SU-DHL-6 (cell line): Measurements from ENCODE around the gene TNFRSF12A.

Source experiments
- H2AFZ ChIP-seq: fragments of 200-600 bp; sonication (generic); 2 replicates; pipeline ENCODE4 v1.6.1; 2014; ENCODE audit warnings: low read depth, mild to moderate bottlenecking, moderate library complexity, mixed read lengths, antibody characterized with exemption, low read length; ENCODE audit not compliant: severe bottlenecking
- H3F3A ChIP-seq: fragments of 200-600 bp; shearing (Covaris generic); 2 replicates; pipeline ENCODE4 v1.6.0; 2016; ENCODE audit warnings: antibody characterized with exemption, mild to moderate bottlenecking; ENCODE audit not compliant: insufficient read depth
- H3K27ac ChIP-seq: fragments of 200-600 bp; sonication (generic); 2 replicates; pipeline ENCODE4 v1.5.1; 2016; ENCODE audit warnings: low read depth, mild to moderate bottlenecking, low read length, moderate library complexity, mixed read lengths
- H3K27me3 ChIP-seq: fragments of 200-600 bp; sonication (generic), shearing (Covaris generic); 2 replicates; pipeline ENCODE4 v1.6.0; 2014; ENCODE audit warnings: mild to moderate bottlenecking, low read length
- H3K36me3 ChIP-seq: fragments of 200-600 bp; sonication (generic); 2 replicates; pipeline ENCODE4 v1.6.1; 2014; ENCODE audit warnings: mild to moderate bottlenecking, low read length, mixed read lengths
- H3K4me2 ChIP-seq: fragments of 300-600, 200-600 bp; shearing (Covaris generic), sonication (generic); 2 replicates; pipeline ENCODE4 v1.6.0; 2014; ENCODE audit warnings: low read length, low read depth, mild to moderate bottlenecking; ENCODE audit not compliant: poor library complexity, severe bottlenecking
- H3K4me3 ChIP-seq: fragments of 200-600 bp; sonication (generic); 2 replicates; pipeline ENCODE4 v1.5.1; 2014; ENCODE audit warnings: antibody characterized with exemption, low read length, mild to moderate bottlenecking, mixed read lengths; ENCODE audit not compliant: insufficient read depth, poor library complexity, severe bottlenecking
- H3K79me2 ChIP-seq: fragments of 200-600 bp; sonication (generic); 2 replicates; pipeline ENCODE4 v1.6.1; 2014; ENCODE audit warnings: mild to moderate bottlenecking, low read length, moderate library complexity; ENCODE audit not compliant: insufficient read depth
- H3K9ac ChIP-seq: fragments of 200-600 bp; sonication (generic); 2 replicates; pipeline ENCODE4 v1.7.0; 2014; ENCODE audit warnings: mild to moderate bottlenecking, low read length
- H3K9me2 ChIP-seq: fragments of 200-600 bp; sonication (generic); replicated peaks from 2 replicates; pipeline ENCODE4 v1.6.1; 2014; ENCODE audit warnings: low read length; ENCODE audit not compliant: insufficient read depth
- H3K9me3 ChIP-seq: fragments of 200-600 bp; sonication (generic); 2 replicates; pipeline ENCODE4 v1.6.1; 2014; ENCODE audit warnings: low read length, mixed read lengths; ENCODE audit not compliant: insufficient read depth
- H4K20me1 ChIP-seq: fragments of 200-600 bp; sonication (generic); 2 replicates; pipeline ENCODE4 v1.6.1; 2014; ENCODE audit warnings: low read depth, mild to moderate bottlenecking, antibody characterized with exemption, low read length, moderate library complexity, mixed read lengths
- EZH2phosphoT487 ChIP-seq: fragments of 200-600 bp; sonication (generic), shearing (Covaris generic); conservative IDR thresholded peaks from 2 replicates; pipeline ENCODE4 v1.6.1; 2018; ENCODE audit warnings: mild to moderate bottlenecking, antibody characterized with exemption, low read length, moderate library complexity, mixed read lengths
- TF ChIP-seq, protein P1 (sequence below): fragments of 200-600 bp; sonication (generic); IDR thresholded peaks from one replicate; pipeline ENCODE4 v1.5.1; 2017; ENCODE audit warnings: antibody characterized with exemption, mild to moderate bottlenecking, low read length, moderate library complexity; ENCODE audit not compliant: insufficient read depth, poor library complexity, severe bottlenecking

Gene TNFRSF12A

DNA sequence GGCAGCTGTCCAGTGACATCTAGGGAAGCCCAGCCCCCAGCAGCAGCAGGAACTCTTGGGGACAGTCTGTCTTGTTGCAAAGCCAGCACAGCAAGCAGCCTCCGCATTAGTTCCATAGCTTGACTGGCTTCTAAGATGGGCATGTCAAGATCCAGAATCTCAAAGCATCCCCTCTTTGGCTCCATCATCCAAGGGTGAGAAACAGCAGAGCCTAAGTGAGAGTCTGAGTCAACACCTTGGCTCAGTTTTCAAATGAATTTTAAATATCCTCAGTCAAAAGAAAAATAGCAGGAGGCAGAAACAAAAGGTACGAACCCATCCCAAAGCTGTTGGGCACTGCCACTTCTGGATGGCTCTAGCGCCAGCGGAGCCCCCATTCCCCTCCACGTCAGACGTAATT is 5.2 kb upstream of the TNFRSF12A start:
- H3K9me3 ChIP-seq = no peaks in the 10 kb centered on the region
- no peaks in the 10 kb centered on the region for H3K27me3 ChIP-seq
- no peak overlapping the region for H3K9ac ChIP-seq
- H3F3A ChIP-seq = no peaks in the 10 kb centered on the region
- no peak overlapping the region for H3K27ac ChIP-seq
- H3K4me3 ChIP-seq = no peak overlapping the region
- no peaks in the 10 kb centered on the region for H3K79me2 ChIP-seq
- H3K36me3 ChIP-seq = no peaks in the 10 kb centered on the region
- H3K4me2 ChIP-seq = no peak overlapping the region
- H3K9me2 ChIP-seq = no peaks in the 10 kb centered on the region
- H4K20me1 ChIP-seq = no peaks in the 10 kb centered on the region
- no peak overlapping the region for H2AFZ ChIP-seq
- no peak for TF ChIP-seq EZH2phosphoT487
- TF ChIP-seq, protein P1, sequence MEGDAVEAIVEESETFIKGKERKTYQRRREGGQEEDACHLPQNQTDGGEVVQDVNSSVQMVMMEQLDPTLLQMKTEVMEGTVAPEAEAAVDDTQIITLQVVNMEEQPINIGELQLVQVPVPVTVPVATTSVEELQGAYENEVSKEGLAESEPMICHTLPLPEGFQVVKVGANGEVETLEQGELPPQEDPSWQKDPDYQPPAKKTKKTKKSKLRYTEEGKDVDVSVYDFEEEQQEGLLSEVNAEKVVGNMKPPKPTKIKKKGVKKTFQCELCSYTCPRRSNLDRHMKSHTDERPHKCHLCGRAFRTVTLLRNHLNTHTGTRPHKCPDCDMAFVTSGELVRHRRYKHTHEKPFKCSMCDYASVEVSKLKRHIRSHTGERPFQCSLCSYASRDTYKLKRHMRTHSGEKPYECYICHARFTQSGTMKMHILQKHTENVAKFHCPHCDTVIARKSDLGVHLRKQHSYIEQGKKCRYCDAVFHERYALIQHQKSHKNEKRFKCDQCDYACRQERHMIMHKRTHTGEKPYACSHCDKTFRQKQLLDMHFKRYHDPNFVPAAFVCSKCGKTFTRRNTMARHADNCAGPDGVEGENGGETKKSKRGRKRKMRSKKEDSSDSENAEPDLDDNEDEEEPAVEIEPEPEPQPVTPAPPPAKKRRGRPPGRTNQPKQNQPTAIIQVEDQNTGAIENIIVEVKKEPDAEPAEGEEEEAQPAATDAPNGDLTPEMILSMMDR = no peak

DNA sequence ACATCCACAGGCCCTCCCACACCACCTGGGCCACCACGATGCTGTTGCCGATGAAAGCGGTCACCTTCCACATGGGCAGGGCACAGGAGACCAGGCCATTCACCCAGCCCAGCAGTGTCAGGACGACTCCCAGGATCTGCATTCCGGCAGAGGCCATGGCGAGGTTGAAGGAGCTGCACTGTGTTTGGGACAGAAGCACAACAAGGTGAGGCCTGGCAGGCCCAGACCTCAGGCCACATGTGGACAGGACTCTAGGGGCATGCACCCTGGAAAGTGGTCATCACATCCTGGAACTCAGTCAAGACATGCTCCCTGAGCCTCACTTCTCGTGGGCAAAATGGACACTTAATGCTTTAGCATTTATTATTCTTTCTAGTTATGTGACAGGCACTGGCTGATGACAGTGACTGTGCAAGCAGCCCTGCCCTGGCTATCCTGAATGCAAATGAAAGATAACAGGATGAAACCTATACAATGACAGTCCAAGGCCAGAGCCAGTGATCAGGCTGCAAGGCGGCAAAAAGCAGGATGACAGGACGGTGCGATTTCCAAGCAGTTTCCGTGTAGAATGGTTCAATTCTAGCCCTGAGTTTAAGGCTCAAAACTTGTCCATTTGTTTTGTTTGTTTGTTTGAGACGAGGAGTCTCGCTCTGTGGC is 4.2 kb upstream of the TNFRSF12A start:
- no peaks in the 10 kb centered on the region for H3K27me3 ChIP-seq
- no peaks in the 10 kb centered on the region for H3F3A ChIP-seq
- no peaks in the 10 kb centered on the region for H3K36me3 ChIP-seq
- no peak overlapping the region for H3K9ac ChIP-seq
- H3K9me2 ChIP-seq = no peaks in the 10 kb centered on the region
- no peaks in the 10 kb centered on the region for H3K79me2 ChIP-seq
- H4K20me1 ChIP-seq = no peaks in the 10 kb centered on the region
- H3K27ac ChIP-seq = no peak overlapping the region
- no peaks in the 10 kb centered on the region for H3K9me3 ChIP-seq
- no peak overlapping the region for H2AFZ ChIP-seq
- TF ChIP-seq, protein P1 = no peak
- no peak for TF ChIP-seq EZH2phosphoT487
- H3K4me2 ChIP-seq = no peak overlapping the region
- H3K4me3 ChIP-seq = no peak overlapping the region

DNA sequence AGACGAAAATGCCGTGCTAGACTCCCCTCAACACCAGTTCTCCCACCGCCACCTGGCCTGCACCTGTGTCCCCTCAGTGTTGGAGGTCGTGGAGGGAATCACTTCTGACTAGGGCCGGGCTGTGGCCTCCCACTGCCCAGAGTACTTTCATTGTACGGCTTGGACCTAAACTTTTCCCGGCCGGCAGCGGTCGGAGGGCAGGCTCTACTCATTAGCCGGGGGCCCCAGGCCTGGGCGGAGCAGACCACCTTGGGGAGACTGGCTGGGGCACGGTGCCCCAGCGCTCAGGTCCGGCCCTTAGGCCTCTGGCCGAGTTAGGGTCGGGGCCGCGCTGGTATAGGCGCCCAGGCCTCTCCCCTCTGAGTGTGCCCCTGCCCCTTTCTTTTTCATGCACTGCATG is 2.8 kb upstream of the TNFRSF12A start:
- H3K27ac ChIP-seq = no peak overlapping the region
- TF ChIP-seq, protein P1 = no peak
- no peak for TF ChIP-seq EZH2phosphoT487
- no peaks in the 10 kb centered on the region for H3K9me2 ChIP-seq
- H3F3A ChIP-seq = peaks cover 9% of the 10 kb centered on the region
- no peak overlapping the region for H3K9ac ChIP-seq
- H2AFZ ChIP-seq = no peak overlapping the region
- H3K79me2 ChIP-seq = no peaks in the 10 kb centered on the region
- H3K36me3 ChIP-seq = no peaks in the 10 kb centered on the region
- H4K20me1 ChIP-seq = no peaks in the 10 kb centered on the region
- H3K9me3 ChIP-seq = no peaks in the 10 kb centered on the region
- H3K27me3 ChIP-seq = no peaks in the 10 kb centered on the region
- H3K4me3 ChIP-seq = no peak overlapping the region
- no peak overlapping the region for H3K4me2 ChIP-seq
